Activated CD8-positive, alpha-beta memory T cell treated with anti-CD3 and anti-CD28 coated beads, Interleukin-2, amount 50 U/mL, for 48 hours (primary cell): ENCODE data around the gene GRIK3.

Experiments used
- DNase-seq: peaks from one replicate; pipeline ENCODE4 v3.0.0-alpha.2; 2020

Gene GRIK3

DNA sequence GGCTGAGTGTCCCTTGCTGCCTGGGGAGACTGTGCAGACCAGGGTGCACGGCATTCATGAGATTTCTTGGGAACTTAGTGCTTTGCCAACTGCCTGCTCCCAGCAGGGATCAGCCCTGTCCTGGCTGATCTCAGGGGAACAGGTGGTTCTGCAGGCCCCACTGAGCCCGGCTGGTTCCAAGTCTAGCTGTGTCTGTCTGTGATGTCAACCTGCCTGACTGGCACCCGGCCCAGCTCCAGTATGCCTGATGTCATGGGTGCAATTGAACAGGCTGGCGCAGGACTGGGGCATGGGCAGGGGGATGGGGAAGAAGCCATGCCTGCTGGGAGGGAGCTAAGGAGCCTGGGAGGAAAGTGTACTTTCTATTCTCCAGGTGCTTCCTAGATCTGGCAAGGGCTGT, 227.1 kb downstream of the GRIK3 start:
- no peak for DNase-seq

DNA sequence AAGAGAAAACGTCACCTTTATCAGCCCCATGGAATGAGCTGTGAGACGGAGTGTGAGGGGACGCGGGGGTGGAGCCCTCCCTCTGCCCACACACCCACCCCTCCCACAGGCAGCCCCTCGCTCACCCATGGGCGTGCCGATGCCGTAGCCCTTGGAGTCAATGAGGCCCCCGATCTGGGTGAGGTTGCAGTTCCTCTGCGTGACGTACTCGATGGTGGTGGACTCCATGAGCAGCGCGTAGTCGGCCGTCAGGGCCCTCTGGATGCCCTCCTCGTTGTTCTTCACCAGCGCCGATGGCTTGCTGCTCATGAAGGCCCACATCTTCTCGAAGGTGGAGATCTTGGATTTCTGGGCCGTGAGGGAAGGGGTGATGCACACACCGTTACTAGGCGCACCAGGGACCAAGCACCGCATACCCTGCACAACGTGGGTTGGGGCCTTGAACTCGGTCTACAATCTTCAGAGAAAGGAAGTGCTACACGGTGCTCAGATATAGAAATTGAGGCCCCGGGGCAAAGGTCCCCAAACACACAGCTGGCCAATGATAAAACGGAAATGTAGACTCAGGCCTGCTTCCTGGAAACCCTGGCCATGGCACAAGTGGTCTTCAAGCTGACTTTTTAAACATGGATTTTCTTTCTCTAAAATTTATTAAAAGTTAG, 228.2 kb downstream of the GRIK3 start:
- no peak for DNase-seq

DNA sequence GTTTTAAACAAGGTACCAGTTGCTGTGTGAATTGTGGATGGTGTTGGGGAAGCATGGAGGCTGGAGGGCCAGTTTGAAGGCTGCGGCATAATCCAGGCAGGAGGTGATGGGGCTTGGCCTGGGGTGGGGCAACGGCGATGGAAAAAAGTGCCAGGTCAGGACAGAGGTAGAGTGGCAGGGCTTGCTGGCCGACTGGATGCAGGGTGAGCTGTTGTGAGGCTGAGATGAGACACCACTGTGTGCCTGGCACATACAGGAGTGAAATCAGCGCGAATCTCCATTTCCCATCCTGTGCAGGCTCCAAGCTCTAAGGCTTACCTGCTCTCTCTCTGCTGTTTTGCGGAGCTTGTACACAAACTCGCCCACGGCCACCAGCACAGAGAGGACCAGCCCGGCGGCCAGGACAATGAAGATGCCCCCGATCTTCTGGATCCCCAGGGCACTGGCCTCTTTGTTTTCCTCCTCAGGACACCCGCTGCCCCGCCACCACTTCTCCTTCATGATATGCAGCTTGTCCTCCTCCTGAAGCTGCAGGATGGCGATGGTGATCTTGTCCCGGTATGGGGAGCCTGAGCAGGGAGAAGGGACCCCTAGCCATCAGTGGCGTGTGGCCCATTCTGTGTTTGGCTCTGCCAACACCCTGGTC, 229.5 kb downstream of the GRIK3 start:
- no peak for DNase-seq

DNA sequence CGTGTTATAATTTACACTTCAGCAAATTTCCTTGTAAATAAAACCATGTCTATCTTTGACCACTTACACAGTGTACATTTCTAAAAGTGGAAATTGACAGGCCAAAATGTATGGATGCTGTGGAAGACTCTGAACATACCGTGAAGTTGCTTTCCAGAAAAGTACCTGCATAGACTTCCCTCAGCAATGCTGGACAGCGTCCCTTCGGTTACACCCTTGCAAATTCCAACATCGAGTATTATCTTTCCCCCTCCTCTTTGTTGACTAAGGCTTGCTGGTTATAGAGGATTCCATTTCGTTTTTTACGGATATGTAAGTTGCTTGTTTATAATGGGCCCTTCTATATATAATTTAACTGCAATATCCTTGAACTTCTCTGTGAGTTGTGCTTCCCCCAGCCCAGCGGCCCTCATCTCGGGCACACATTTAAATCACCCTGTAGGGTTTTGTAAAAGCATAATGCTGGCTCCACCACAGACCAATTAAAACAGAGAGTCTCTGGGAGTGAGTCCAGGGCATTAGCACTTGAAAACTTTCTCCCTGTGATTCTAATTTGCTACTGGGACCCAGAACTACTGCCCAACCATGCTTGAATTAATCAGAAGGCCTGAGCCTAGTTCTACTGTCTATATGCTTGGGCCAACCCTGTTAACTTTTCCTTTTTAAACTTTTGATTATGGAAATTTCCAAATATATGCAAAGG, 230.3 kb downstream of the GRIK3 start:
- DNase-seq, result no peak

DNA sequence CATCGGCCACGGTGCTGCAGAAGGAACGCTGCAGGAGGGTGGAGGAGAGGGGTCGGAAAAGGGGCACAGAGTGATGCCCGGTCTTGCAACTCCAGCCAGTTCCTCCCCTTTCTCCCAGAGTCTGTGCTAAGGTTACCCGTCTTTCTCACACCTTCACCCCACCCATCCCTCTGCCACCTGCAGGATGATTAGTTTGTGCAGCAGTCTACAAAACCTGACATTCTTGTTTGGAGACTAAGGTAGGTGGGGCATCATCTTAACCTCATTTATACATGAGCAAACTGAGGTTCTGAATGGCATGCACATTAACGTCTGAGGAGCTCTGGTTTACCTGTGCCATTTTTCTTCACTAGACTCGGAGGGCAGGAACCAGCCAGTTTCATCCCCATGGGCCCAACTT, 232.3 kb downstream of the GRIK3 start:
- DNase-seq, result no peak

DNA sequence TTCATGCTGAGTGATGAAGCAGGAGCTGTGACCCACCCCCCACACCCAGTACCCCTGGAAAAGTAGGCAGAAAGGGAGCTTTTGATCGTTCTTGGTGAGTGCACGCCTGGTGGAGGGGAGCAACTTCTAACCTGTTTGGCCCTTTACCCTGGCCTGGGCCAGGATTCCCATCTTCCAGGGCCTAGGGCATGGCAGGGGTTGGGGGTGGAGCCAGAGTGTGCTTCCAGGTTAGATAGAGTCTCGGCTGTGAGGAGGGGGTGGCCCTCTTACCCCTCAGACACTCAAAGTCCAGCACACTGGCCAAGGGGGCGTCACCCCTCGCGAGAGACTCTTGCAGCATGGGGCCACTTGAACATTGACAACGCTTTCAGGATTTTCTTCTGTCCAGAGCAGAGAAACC, 236.6 kb downstream of the GRIK3 start:
- DNase-seq, result no peak

DNA sequence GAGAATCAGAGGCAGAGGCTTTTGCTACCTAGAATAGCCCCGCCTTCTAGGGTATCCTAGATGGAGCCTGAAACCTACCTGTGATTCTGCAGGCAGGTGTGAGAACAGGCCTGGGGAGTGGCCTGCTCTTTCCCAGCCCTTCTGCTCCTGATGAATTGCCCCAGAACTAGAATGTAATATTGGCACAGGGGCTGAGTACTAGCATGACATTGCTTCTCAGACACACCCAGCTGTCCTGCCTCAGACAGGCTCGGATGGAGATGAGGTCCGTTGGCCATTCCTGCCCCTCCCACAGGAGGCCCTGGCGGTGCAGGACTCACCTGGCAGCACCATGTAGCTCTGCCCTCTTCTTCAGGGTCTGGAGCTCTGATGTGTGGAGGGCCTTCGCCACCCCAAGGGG, 237.6 kb downstream of the GRIK3 start:
- DNase-seq, result no peak

DNA sequence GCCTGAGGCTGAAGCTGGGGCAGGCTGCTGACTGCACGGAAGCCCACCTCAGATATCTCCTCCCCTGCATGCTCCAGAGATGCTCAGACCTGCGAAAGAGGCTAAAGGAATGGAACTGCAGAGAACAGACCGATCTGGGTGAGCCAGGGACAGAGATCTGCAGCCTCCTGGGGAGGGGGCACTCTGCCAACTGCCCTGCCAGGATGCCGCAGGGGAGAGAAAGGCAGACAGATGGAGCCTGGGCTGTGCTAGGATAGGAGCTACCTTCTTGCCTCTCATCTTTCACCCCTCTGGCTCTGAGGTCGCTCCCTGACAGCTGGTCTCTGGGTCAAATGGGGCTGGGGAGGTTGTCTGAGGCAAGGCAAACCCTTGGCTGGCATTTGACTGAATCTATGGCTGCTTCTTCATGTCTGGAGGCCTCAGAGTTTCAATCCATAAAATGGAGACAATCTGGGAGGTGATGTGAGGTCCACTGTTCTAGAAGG, 238.2 kb downstream of the GRIK3 start:
- no peak for DNase-seq

DNA sequence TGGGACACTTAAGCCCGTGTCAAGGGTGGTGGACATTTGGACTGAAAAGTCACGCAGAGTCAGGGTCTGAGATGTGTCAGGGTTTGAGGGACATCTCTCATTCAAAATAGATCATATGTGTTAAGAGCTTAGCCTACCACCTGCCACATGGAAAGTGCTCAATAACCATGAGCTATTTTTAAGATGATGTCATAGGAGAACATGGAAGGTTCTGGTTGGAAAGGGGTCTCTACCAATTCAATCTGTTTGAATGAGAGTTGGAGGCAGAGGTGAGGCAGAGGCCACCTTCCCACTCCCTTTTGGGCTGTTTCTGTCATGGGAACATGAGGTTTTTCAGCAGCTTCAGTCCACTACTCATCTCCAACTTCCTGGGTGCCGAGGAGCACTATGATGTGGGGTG, 239.9 kb downstream of the GRIK3 start:
- DNase-seq, result no peak

DNA sequence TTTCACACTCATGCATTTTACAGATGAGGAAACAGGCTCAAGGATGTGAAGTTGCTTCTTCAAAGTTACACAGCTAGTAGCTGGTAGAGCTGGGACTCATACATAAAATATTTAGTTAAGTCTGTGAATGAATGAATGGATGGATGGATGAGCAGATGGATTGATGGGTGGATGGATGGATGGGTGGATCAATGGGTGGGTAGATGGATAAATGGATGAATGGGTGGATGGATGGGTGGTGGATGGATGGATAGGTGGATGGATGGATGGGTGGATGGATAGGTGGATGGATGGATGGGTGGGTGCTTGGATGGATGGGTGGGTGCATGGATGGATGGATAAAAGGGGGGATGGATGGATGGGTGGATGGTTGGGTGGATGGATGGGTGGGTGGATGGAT, 240.9 kb downstream of the GRIK3 start:
- no peak for DNase-seq

DNA sequence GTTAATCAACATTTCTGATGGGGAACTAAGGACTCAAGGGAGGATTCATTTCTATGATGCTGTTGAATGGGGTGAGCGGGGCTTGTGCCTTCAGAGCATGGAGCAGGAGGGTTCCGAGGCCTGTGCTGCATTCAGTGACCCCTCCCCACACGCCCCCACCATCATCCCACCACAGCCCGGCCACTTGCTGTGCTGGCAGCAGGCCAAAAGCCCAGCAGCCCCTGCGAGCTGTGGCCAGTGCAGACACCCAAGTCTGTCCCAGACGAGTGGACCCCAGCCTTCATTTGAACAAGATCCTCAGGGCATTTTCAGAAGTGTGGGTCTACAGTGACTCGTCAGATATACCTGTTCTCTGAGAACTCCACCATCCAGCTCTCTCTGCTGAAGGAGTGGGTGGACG, 242.0 kb downstream of the GRIK3 start:
- DNase-seq, result no peak

DNA sequence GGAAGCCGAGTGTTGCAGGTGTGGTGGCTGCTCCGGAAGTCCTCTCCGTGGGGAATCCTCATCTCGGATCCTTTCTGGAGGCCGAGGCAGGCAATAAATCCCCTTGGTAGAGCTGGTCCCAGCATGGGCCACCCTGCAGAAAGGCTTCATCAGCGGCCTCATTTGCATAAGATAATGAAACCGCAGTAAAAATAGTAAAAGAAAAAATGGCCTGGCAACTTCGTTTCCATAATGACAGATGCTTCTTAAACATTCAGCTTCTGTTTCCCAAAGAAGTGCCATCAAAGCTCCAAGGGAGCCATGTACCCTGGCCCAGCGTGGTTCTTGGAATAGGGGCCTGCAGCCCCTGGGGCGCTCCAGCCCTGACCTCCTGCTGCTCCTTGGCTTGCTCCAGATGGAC, 244.1 kb downstream of the GRIK3 start:
- no peak for DNase-seq

DNA sequence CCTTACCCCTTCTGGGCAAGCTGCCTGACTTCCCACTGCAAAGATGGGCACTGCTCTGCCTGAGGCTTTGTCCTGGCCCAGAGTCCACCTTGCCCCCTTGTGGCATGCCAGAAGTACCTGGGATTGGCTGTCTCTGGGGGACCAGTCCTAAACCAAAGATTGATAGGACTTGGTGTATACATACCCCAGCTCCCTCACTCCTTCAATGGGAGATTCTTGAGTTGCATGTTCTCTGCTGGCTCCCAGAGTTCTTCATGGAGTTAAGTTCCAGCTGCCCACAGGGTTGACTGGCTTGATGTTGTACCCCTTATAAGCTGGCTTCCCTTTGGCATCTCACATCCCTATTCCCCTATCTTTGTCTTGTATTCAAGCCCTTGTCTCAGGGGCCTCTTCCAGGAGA, 244.8 kb downstream of the GRIK3 start:
- no peak for DNase-seq

DNA sequence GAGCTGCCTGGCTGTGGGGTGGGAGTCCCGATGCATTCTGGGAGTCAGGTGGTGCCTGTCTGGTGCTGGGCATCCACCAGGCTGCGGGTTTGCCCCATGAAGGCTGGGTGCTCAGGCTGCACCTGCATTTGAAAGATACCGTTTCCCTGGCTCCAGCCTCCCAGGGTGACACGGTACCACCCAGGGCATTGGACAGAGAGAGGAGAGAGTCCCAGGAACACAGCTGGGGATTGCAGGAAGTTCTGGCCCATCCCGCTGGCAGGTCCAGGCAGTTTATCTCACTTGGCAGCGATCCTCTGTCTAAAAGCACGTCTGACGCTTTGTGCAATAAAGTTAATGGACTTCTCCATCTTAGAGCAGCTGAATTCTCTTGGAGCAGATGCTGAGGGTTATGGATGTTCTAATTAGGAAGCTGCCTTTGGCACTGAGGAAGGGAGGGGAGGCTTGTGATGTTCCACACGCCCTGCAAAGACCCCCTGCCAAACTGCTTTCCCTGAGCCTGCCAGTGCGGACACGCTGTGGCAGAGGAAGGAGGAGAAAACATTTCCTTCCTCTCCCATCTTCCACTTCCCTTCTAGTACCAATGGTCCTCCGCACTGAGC, 246.9 kb downstream of the GRIK3 start:
- no peak for DNase-seq

DNA sequence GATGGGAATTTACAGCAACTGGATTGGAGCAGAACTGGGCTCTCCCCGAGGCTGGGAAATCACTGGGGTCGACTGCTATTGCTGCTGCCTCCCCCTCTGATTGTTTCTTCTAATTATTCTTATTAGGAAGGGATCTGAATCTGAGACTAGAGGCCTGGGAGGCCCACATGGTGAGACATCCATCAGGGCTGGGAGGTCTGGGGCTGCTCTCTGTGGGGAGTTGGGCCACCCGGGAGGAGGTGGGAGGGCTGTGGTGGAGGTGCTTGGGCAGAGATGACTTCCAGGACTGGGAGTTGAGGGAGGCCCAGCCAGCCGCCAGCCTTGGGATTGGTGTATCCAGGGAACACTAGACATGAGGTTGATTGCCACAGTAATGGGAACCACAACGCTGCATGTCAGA, 247.9 kb downstream of the GRIK3 start:
- DNase-seq, result no peak

DNA sequence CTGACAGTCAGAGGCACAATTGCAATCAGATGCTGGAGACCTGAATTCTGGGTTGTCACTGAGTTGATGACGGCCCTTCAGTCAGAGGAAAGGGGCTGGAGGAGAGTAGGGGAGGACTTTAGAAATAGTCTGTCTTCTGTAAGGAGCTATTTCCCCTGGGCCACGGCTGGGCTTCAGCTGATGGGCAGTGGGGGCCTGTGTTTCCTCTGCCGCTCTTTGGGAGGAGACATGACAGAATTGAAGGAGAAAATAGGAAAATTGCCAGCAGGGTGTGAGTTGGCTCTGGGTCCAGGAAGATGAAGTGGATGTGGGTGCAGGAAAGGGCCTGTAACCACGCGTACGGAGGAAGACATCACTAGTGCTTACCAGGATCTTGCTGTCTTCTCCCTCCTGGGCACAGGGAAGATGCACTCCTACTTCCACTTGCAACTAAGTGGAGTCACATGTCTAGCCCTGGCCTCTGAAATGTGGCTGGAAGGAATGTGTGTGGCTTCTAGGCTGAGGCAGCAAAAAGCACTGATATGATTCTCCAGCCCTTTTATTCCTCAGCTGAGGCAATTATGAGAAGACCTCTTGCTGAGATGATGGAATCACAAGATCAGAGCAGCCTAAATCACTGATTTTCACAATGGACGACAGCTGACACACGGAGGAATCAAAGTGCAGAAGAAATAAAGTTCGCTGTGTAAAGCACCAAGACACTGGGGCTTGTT, 250.0 kb downstream of the GRIK3 start:
- DNase-seq, result no peak

DNA sequence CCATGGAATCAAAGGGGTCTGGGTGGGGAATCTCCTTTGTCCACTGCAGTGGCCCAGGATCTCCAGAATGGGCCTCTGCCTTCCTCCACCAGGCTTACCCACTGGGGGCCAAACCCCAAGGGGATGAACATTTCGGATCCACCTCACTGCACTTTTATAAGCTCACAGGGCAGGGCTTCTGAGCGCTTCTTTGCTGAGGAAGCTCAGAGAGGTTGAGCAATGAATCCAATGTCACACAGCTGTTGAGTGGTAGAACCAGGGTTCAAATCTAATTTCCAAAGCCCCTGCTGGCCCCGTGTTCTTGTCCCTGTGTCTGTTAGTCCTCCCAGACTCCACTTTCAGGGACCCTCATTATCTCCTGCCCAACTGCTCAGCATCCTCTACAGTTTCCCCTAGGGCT, 250.8 kb downstream of the GRIK3 start:
- no peak for DNase-seq

DNA sequence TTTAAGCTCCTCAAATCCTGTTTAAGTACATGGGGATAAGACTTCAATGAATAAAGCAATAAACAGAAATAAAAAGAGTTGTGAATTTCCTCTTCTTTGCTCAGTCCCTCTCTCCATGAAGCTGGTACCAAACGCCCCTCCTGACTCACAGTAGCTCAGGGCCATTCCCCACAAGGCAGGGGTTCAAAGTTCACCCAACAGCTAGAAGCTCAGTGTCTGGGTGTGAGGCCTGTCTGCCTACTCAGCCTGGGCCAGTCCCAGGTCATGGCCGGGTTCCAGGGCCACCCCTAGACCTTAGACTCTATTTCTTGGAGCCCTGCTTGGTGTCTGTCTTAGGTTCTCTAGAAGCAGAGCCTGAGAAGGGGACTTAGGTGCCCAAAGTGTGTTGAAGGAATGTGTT, 251.5 kb downstream of the GRIK3 start:
- no peak for DNase-seq

DNA sequence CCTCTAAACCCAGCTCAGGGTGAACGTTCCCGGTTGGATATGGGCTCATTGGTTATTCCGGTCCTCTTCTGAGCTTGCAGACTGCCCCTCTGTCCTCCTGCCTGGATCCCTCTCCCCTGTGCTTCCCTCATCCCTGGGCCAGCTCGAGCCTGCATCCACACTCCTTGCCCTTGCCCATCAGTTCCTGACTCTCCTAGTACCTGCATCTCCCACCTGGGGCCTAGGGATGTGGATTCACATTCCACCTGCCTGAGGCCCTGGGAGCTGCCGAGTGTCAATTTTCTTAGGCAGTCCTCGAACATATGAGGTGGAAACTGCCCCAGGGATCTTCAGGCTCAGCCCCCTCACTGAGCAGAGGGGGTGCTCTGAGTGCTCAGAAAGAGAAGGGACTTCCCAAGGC, 252.2 kb downstream of the GRIK3 start:
- no peak for DNase-seq

DNA sequence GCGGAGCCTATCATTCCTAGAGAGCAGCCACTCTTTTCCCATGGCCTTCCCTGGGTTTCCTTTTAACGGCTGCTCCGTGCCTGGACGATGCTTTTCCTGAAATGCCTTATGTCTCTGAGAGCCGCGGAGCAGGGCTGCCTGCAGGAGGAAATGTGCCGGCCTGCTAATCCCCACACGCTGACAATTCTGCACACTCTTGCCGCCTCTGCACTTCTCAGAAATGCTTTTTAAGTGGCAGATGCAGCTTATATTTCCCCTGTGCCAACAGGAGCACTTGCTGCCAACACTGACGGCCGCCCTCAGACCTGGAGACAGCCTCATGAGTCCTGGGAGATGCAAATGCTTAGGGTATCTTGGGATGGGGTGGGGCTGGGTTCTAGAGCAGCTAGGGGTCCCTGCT, 253.2 kb downstream of the GRIK3 start:
- DNase-seq, result no peak

DNA sequence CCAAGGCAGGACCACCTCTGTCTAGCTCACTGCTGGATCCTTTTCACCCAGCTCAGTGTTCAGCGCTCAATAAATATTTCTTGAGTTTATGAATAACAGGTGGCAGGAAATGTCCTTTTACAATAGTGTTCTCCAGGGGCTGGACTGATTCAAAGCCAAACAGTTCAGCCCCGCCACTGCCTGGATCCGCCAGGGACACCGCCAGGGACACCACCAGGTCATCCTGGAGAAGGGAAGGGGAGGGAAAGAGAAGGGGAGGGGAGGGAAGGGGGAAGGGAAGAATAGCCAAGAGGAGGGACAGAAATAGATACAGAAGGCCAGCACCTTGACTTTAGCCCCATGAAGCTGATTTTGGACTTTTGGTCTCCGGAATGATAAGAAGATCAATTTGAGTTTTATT, 255.6 kb downstream of the GRIK3 start:
- no peak for DNase-seq

DNA sequence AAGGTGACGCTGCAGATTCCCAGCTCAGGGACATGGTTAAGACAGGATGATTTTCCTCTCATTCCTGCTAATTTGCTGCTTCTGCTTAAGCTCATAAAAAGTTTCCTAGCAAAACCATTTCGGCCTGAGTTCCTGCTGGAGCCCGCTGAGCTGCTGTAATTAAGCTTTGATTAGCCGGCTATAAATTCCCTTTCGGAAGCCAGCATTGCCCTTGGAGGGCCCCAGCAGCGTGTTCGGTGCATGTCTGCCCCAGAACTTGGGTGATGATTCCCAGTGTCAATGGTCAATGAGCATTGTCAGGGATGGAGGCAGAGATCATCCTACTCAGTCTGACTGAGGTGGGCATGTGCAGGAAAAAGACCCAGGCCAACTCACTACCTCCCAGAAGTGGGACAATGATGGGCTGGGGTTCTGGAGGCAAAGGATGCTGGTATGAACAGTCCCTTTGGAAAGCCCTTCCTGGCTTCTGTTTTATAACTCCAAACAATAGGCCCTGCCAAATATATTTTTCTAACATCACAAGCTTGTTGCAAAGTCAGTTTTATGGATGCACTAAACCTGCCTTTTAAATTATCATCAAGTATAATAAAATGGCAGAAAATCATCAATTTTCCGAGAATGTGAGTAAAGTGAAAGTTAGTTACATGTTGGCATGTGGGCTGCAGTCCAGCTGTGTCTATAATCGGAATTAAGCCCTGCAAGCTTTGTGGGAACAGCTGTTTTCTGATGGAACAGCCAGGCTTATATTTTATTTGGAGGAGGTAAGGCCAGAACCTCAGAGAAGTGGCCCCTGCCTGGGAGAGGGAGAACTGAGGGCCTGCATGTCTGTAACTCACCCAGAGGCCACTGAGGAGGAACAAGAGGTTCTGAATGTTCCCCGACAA, 257.1 kb downstream of the GRIK3 start:
- DNase-seq, result no peak
